Hippocampal formation (tissue), 2 donors: Measurements from ENCODE around the gene MAPK11.

ENCODE experiments used
- DNase-seq, 2 donors: peaks; one replicate each; lab custom pipeline; 2025; lab: John Stamatoyannopoulos, UW

MAPK11 gene

GRCh38 chr22:50294319-50294656, 24.1 kb upstream of the MAPK11 start:
- DNase-seq: no peak

DNA sequence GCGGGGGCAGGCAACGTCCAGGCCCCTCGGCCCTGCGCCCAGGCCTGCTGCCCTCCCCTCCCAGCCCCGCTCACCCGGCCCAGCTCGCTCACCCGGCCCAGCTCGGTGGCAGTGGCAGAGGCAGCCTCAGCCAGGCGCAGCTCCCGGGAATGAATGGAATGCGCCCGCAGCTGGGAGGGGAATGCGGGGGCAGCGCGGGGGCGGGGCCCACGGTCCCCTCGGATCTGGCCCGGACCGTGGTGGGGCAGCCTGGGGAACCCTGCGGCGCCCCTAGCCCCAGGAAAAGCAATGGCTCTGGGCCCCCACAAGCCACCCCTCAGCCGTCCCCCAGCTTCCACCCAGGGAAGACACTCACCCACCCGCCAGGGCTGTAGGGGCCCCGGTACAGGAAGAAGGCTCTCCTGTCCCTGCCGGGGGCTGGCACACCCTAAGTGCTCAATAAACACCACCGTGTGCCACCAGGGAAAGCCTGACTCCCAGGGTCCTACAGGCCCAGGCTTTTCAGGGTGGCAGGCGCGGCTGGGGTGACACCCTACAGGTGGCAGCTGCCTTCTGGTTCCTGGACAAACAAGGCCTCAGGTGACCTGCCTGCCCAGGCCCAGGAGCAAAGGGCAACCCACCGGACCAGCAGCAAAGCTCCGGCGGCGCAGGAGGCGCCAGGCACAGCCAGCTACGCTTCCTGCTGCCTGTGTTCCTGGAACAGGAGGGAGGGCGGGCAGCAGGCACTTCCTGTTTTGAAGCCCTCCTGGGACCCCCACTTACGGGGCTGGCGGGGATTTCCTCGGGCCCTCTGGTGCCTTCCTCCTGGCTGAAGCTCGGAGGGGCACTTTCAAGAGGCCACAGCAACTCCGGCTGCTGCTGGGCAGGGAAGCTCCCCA, 23.5 kb upstream of the MAPK11 start:
- no peak for DNase-seq

DNA sequence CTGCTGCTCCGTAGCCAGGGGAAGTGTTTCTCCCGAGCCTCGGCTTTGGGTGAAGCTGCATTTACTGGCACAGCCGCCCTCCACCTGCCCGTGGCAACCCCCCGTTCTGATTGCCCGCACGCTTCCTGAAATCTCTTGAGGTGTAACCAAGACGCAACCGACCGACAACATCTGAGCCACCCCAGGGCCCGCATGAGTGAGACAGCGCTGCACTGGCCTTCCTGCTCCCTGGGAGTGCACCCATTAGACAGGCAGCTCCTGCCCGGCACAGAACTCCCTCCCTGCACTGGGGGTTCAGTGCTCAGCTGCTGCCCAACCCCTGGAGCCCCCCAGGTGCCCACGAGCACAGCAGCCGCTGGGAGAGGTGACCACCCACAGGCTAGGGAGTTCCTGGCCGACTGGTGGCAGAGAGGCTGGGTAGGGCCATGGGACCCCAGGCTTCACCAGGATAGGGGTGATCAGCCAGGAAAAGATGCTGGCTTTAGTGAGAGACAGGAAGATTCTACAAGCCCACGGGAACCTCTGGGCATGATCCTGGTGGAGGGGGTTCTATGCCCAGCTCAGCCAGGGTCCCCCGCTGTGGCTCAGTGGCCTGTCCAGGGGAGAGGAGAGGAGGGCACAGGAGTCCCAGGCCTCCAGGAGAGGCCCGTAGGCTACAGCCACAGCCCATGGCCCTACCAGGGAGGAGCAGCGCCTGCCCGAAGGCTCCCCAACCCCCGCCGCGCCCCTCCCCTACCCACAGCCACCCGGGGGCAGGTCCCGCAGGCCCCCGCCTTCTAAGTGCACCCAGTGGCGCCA, 22.7 kb upstream of the MAPK11 start:
- DNase-seq: no peak

DNA sequence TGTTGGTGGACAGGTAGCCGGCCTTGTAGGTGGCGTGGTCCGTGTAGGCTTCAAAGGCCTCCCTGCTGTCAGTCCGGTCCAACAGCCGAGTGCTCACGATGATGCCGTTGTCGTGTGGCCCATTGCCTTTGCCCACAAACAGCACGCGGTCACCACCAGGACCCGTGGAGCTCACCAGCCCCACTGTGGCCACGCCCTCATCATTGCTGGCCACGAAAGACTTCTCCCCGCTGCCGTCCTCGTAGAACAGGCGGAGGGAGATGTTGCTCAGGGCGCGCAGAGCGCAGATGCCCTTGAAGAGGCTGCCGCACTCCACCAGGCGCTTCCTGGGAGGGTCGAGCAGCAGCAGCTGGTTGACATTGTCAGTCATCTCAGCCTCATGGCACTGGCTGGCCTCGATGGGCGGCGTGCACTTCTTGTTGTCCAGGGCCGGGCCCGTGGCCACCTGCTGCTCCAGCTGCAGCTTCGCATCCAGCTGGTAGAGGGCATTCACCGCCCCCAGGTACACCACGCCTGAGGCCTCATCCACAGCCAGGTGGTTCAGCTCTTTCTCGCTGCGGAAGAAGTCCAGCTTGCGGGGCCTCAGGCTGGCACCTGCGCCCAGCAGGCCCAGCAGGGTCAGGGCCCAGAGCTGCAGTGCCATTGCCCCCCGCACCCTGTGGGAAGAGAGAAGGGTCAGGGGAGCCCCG, 19.9 kb upstream of the MAPK11 start:
- DNase-seq: no peak

GRCh38 chr22:50289151-50289941, 19.2 kb upstream of the MAPK11 start:
- DNase-seq: no peak

DNA sequence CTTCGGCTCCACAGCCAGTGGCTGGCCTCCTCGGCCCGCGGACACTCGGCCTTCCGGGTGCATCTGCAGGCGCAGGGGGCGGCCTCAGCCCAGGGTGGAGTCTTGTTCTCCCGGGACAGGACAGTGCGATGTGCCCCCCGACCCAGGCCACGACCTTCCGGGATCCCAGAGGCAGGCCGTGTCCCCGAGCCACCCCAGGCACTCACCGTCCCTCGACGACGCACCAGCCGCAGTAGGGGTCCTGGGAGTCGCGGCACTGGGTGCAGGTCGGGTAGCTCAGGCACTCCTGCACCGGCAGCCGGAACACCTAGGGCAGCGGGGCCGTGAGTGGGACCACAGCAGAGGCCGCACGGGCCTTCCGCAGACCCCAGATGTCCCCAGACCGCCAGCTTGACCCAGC, 17.6 kb upstream of the MAPK11 start:
- DNase-seq: no peak

GRCh38 chr22:50286701-50287318, 16.6 kb upstream of the MAPK11 start:
- DNase-seq: no peak

DNA sequence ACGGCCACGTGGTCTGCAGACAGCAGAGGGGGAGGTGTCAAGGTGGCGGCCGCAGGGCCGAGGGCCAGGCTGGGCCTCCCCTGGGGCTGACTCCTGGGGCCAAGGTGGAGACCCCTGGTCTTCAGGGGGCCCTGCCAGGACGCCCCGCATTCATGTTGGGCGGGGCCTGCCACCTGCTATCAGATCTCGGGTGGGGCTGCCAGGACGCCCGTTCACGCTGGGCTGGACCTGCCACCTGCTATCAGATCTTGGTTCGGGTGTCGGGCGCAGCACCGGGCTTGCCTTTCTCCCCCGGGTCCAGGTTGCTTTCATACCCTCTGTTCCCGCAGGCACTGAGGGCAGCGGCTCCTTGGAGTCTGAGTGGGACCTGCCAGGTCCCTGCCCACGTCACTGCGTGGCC, 16.1 kb upstream of the MAPK11 start:
- DNase-seq: no peak

- no peak for DNase-seq
These were observed 15.5 kb upstream of the MAPK11 start for GRCh38 chr22:50285568-50286229.

DNA sequence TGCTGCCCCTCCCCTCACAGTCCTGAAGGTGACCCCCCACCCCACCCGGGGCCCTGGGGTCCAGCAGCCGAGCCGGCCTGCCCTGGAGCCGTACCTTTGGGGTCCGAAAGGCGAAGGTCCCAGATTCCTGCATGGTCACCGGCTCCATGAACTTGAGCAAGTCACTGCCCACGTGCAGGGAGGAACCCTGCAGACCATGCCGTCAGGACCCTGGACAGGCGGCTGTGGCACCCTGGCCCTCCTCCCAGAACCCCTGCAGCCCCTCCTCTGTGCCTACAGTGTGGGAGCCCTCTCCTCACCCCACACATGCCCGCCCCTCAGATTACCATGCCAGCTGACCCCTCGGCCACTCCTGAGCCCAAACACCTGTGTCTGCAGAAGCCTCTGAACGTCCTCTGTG, 14.3 kb upstream of the MAPK11 start:
- DNase-seq: no peak

- DNase-seq: no peak
These were observed 13.6 kb upstream of the MAPK11 start for GRCh38 chr22:50283821-50284220.

GRCh38 chr22:50282361-50283155, 12.4 kb upstream of the MAPK11 start:
- no peak for DNase-seq

DNA sequence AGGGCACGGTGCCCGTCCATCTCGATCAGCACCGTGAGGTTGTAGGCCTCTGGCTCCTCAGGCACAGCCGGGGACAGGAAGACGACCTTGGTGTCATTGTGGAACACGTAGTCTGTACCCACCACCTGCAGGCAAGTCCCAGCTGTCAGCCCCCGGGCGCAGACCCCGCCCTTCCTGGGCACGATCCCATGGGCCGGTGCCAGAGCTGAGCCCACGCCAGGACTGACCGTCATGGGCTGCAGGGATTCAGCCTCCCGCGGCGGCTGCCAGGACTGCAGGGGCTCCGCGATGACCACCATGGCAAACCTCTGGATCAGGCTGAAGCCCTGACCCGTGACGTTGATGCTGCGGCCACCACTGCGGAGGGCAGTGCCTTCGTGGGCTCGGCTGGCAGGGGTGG, 11.8 kb upstream of the MAPK11 start:
- no peak for DNase-seq

DNA sequence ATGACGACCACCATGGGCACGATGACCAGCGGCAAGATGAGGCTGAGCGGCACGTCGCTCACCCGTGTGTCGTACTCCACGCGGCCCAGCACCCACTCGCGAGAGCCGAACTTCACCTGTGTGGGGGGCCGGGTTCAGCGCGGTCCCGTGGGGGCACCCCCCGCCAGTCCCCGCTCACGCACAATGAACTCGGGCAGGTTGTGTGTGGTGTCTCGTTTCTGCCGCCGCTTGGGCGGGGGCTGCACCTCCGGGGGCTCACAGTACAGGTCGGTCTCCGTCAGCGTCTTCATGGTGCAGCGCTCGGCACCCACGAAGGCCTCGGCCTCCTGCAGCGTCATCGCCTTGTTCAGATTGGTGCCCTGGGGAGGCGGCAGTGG, 11.2 kb upstream of the MAPK11 start:
- DNase-seq: no peak

- no peak for DNase-seq
These were observed 10.7 kb upstream of the MAPK11 start for GRCh38 chr22:50280708-50281383.

GRCh38 chr22:50280022-50280707, 10.0 kb upstream of the MAPK11 start:
- DNase-seq: no peak

GRCh38 chr22:50278956-50279619, 8.9 kb upstream of the MAPK11 start:
- no peak for DNase-seq

DNA sequence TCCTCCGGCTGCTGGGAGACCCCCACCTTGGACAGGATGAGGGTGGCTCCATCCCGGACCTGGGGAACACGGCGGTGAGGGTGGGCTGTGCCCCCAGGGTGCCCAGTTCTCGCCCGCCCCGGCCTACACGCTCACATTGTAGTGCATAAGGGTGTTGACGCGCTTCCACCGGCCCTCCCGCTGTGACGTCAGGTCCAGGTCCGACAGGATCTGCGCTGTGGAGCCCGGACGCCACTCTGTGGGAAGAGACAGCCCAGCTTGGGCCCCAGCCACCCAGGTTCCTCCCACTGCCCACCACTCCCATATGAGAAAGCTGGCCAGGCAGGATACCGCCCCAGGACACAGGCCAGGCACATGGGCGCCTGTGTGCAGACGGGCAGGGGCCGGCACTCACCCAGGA, 8.3 kb upstream of the MAPK11 start:
- no peak for DNase-seq
